A673 (cell line): ENCODE data around the gene MEF2B. TPM values are rescaled to one million over a fixed set of nuclear protein-coding genes. Genes with fewer than 3 reads are reported as not detected.

ENCODE experiments used
- BruUV-seq: library from RNA; stranded (reverse); fragments of 400-500 nt; replicated peaks from 2 replicates; lab custom pipeline; 2021; lab: Mats Ljungman, UMichigan
- CTCF ChIA-PET: fragments of 300-600 bp; sonication (Branson Sonifier 250); formaldehyde crosslinking; loops from one replicate; lab custom pipeline; 2022; ENCODE audit warnings: antibody characterized with exemption; lab: Charles Lee
- POLR2A ChIA-PET: fragments of 300-600 bp; sonication (Branson Sonifier 250); formaldehyde crosslinking; loops from one replicate; lab custom pipeline; 2022; ENCODE audit warnings: antibody characterized with exemption; ENCODE audit not compliant: low non-redundant PET; lab: Charles Lee
- DNase-seq: peaks from one replicate; pipeline ENCODE4 v3.0.0-alpha.2; 2015; ENCODE audit warnings: low spot score
- H3K27ac ChIP-seq: fragments of 200-600 bp; sonication (generic); 2 replicates; pipeline ENCODE4 v1.5.1; 2016; ENCODE audit warnings: mixed run types, low read depth, mild to moderate bottlenecking, mixed read lengths, antibody characterized with exemption, low read length; ENCODE audit not compliant: poor library complexity, severe bottlenecking
- H3K27me3 ChIP-seq: fragments of 200-600 bp; sonication (generic); replicated peaks from 2 replicates; pipeline ENCODE4 v1.6.1; 2017; ENCODE audit warnings: mixed run types, low read depth, mild to moderate bottlenecking, mixed read lengths, antibody characterized with exemption, low read length; ENCODE audit not compliant: insufficient read depth, poor library complexity
- H3K36me3 ChIP-seq: fragments of 200-600 bp; sonication (generic); 2 replicates; pipeline ENCODE4 v1.6.1; 2016; ENCODE audit warnings: mixed run types, mild to moderate bottlenecking, mixed read lengths, antibody characterized with exemption, low read length; ENCODE audit not compliant: insufficient read depth, poor library complexity, severe bottlenecking
- H3K4me1 ChIP-seq: fragments of 200-600 bp; sonication (generic); 2 replicates; pipeline ENCODE4 v1.6.1; 2017; ENCODE audit warnings: mixed run types, mild to moderate bottlenecking, mixed read lengths, antibody characterized with exemption, low read length; ENCODE audit not compliant: insufficient read depth, poor library complexity, severe bottlenecking
- H3K4me3 ChIP-seq: fragments of 200-600 bp; sonication (generic); 2 replicates; pipeline ENCODE4 v1.5.1; 2016; ENCODE audit warnings: low read depth, mixed run types, mild to moderate bottlenecking, mixed read lengths, low read length; ENCODE audit not compliant: poor library complexity, severe bottlenecking
- H3K9me3 ChIP-seq: fragments of 200-600 bp; sonication (generic); 2 replicates; pipeline ENCODE4 v1.6.1; 2016; ENCODE audit warnings: mixed run types, low read depth, mild to moderate bottlenecking, mixed read lengths, antibody characterized with exemption, low read length; ENCODE audit not compliant: poor library complexity, severe bottlenecking
- EZH2 ChIP-seq: fragments of 200-600 bp; sonication (generic); IDR thresholded peaks from 2 replicates; pipeline ENCODE4 v1.6.1; 2017; ENCODE audit warnings: borderline replicate concordance, low read depth, mild to moderate bottlenecking, mixed read lengths, antibody characterized with exemption, low read length; ENCODE audit not compliant: poor library complexity, severe bottlenecking
- intact Hi-C: fragments of 100-400 bp; cut with micrococcal nuclease; formaldehyde crosslinking; loops from one replicate; pipeline ENCODE4 v1.10.0; 2022; ENCODE audit not compliant: unreplicated experiment
- total RNA-seq: library from RNA; stranded (reverse); gene quantifications from 2 replicates; pipeline ENCODE4 v1.2.3, GENCODE V29; 2021
- TF ChIP-seq, protein P1 (sequence below): fragments of 300-800, 200-600 bp; sonication (generic); conservative IDR thresholded peaks from 2 replicates; pipeline ENCODE4 v1.5.1; 2017; ENCODE audit warnings: low read depth, mild to moderate bottlenecking, antibody characterized with exemption, low read length, moderate library complexity, mixed read lengths

The MEF2B gene
- total RNA-seq, 1 experiment from 2014 or later, result 2.9 TPM

DNA sequence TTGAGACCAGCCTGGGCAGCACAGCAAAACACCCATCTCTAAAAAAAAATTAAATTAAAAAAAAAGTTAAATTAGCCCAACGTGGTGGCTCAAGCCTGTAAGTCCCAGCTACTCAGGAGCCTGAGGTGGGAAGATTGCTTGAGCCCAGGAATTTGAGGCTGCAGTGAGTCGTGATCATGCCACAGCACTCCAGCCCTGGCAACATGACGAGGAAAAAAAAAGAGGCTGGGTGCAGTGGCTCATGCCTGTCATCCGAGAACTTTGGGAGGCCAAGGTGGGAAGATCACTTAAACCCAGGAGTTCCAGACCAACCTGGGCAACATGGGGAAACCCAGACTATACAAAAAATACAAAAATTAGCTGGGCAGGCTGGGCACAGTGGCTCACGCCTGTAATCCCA, 29.6 kb downstream of the MEF2B start:
- no TSS peak for BruUV-seq
- H3K4me3 ChIP-seq, result no peak overlapping the region
- CTCF ChIA-PET, result interaction anchor here (0.6 kb wide), 1 partner anchor 1096 kb away, joined by 7 read pairs; no protein-coding TSS in a partner anchor
- TF ChIP-seq, protein P1, sequence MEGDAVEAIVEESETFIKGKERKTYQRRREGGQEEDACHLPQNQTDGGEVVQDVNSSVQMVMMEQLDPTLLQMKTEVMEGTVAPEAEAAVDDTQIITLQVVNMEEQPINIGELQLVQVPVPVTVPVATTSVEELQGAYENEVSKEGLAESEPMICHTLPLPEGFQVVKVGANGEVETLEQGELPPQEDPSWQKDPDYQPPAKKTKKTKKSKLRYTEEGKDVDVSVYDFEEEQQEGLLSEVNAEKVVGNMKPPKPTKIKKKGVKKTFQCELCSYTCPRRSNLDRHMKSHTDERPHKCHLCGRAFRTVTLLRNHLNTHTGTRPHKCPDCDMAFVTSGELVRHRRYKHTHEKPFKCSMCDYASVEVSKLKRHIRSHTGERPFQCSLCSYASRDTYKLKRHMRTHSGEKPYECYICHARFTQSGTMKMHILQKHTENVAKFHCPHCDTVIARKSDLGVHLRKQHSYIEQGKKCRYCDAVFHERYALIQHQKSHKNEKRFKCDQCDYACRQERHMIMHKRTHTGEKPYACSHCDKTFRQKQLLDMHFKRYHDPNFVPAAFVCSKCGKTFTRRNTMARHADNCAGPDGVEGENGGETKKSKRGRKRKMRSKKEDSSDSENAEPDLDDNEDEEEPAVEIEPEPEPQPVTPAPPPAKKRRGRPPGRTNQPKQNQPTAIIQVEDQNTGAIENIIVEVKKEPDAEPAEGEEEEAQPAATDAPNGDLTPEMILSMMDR, result no peak
- no peak for TF ChIP-seq EZH2
- H3K27me3 ChIP-seq, result no peaks in the 10 kb centered on the region
- intact Hi-C loops, result no loop called here
- POLR2A ChIA-PET, result no interaction called here
- H3K36me3 ChIP-seq, result no peaks in the 10 kb centered on the region
- H3K9me3 ChIP-seq, result no peaks in the 10 kb centered on the region
- no peak for DNase-seq
- H3K27ac ChIP-seq, result no peak overlapping the region
- H3K4me1 ChIP-seq, result no peaks in the 10 kb centered on the region

DNA sequence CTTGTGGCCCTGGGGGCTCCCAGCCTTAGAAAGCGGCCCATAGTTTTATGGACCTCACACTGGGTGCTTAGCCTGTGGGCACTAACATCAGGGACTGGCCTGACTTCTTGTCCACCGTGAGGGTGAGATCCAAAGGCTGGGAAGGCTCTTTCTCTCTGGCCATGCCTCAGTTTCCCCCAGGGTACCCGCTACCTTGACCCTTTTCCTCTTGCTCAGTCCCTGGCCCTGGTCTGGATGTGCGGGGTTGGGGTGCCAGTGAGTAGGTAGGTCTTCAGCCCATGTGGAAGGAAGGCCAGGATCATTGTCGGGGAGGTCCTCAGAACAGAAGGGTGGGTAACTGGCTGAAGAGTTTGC, 30.2 kb downstream of the MEF2B start:
- no peak for TF ChIP-seq EZH2
- TF ChIP-seq, protein P1, result no peak; the same call in 1 of the 2 replicates
- DNase-seq, result no peak
- no peak overlapping the region for H3K4me3 ChIP-seq
- intact Hi-C loops, result loop anchor here (1.0 to 5.0 kb wide), 2 partner anchors 87 to 143 kb away; no protein-coding TSS in a partner anchor
- no peaks in the 10 kb centered on the region for H3K4me1 ChIP-seq
- H3K9me3 ChIP-seq, result no peaks in the 10 kb centered on the region
- CTCF ChIA-PET, result no interaction called here
- H3K36me3 ChIP-seq, result no peaks in the 10 kb centered on the region
- no peaks in the 10 kb centered on the region for H3K27me3 ChIP-seq
- H3K27ac ChIP-seq, result no peak overlapping the region
- no TSS peak for BruUV-seq
- POLR2A ChIA-PET, result no interaction called here

DNA sequence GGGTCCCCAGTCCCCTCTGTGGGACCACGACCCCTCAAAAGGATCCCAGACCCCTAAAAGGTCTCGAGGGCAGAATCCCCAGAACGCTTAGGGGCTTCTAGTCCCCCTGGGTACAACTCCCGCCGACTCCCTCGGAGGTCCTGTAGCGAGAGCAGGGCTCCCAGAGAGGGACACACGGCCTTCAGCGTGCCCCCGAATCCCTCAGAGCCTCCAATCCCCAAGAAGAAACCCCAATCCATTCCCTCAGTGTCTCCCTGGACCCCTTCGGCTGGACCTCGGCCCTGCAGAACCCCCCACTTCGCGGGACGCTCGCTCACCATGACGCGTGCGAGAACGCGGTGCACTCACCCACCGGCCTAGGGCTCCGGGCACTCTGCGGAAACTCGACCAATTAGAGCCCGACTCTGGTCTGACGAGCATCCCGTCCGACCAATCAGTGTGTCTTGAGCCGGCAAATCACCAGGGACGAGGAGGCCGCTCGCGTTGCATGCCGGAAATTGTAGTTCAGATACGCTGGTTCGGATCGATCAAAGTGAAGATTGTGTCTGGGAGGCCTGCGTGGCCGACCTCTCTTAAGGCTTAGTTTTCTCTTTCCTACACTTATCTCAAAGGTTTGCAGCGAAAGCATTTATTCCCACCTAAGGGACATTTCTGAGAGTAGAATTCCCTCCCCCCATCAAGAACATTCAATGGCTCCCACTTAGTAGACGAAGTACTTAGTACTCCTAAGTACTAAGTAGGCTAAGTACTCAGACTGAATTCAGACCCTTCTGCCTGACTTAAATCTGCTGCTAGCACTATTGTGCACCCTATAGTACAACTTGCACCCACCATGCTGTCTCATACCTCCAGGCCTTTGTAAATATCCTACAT, 31.7 kb downstream of the MEF2B start, which contains the start of gene TMEM161A:
TMEM161A (minus strand) TSS at position 370 of the 873 bp plus-strand sequence; CDS start at position 320, 50 bp downstream.
- Histone ChIP-seq H3K27me3 (no peaks in the 10 kb centered on the region), H3K36me3 (no peaks in the 10 kb centered on the region), H3K27ac (peak within 1 kb of the TSS; percentile 88), H3K9me3 (no peaks in the 10 kb centered on the region), H3K4me3 (peak within 1 kb of the TSS; percentile 72), H3K4me1 (no peaks in the 10 kb centered on the region)
- no peak for TF ChIP-seq EZH2
- TF ChIP-seq, protein P1, result no peak
- peak; percentile 99 for DNase-seq
- CTCF ChIA-PET, result no interaction called here
- POLR2A ChIA-PET, result no interaction called here
- intact Hi-C loops, result loop anchor here (5.0 kb wide), 1 partner anchor 141 kb away; no protein-coding TSS in a partner anchor
- BruUV-seq, result no TSS peak
